Uterus (tissue), 4 donors: ENCODE results near the gene TNF. TPM values are rescaled to one million over a fixed set of nuclear protein-coding genes. Genes with fewer than 3 reads are reported as not detected.
"Not testable (repeated sequence)": the region's sequence is repeated elsewhere in the genome, so short reads cannot be mapped to it uniquely, and the experiment has no call there.

Source experiments
- DNase-seq, 2 donors: peaks; one replicate each; pipeline ENCODE4 v3.0.0-alpha.2; 2019 to 2020
- H3K27ac ChIP-seq, 2 donors: fragments of 200-600 bp; sonication (generic); 1 replicate in 1 of 2; 2 replicates in 1 of 2; pipeline ENCODE4 v1.5.1; 2016 to 2018
- H3K27me3 ChIP-seq, 2 donors: fragments of 200-600 bp; sonication (generic); one replicate each; pipeline ENCODE4 v1.5.1; 2018 to 2019; ENCODE audit warnings: control low read depth in 1 of 2
- H3K36me3 ChIP-seq, 2 donors: fragments of 200-600 bp; sonication (generic); one replicate each; pipeline ENCODE4 v1.5.1; 2019; ENCODE audit warnings: control low read depth in 1 of 2
- H3K4me1 ChIP-seq, 2 donors: fragments of 200-600 bp; sonication (generic); one replicate each; pipeline ENCODE4 v1.5.1; 2018 to 2019; ENCODE audit warnings: control low read depth in 1 of 2
- H3K4me3 ChIP-seq, 2 donors: fragments of 200-600 bp; sonication (generic); 1 replicate in 1 of 2; 2 replicates in 1 of 2; pipeline ENCODE4 v1.5.1; 2018 to 2019; ENCODE audit warnings: mild to moderate bottlenecking in 1 of 2
- H3K9me3 ChIP-seq, 2 donors: fragments of 200-600 bp; sonication (generic); one replicate each; pipeline ENCODE4 v1.5.1; 2019; ENCODE audit warnings: control low read depth in 1 of 2
- POLR2A ChIP-seq, 2 donors: fragments of 450-650 bp; IDR thresholded peaks; one replicate each; pipeline ENCODE4 v1.6.1; 2016; ENCODE audit warnings: antibody characterized with exemption in 2 of 2, mild to moderate bottlenecking in 1 of 2, moderate library complexity in 1 of 2
- intact Hi-C: fragments of 100-400 bp; cut with DNase I; formaldehyde crosslinking; loops from one replicate; pipeline ENCODE4 v1.15.1; 2023; ENCODE audit warnings: low total_unique reads
- total RNA-seq, 4 donors: library from RNA; depleted of rRNA in 3 of 4; stranded (reverse); fragments of >200 nt in 3 of 4; gene quantifications; one replicate each; pipeline versions ENCODE4 v1.1.0 to v1.2.4, GENCODE V29; 2014 to 2023
- TF ChIP-seq, protein P1 (sequence below), 4 experiments: fragments of 200-600 bp in 2 of 4; fragments of 450-650 bp in 2 of 4; sonication (generic) in 2 of 4; IDR thresholded peaks; one replicate each; pipeline ENCODE4 v1.5.1; 2016 to 2019; ENCODE audit warnings: antibody characterized with exemption in 4 of 4, mild to moderate bottlenecking in 2 of 4, moderate library complexity in 1 of 4
- donor health status: DM: yes; HTN: yes; CAD: no.

Gene TNF
- total RNA-seq, 4 donors from 2014 or later = 1.3 TPM; not detected in 3

DNA sequence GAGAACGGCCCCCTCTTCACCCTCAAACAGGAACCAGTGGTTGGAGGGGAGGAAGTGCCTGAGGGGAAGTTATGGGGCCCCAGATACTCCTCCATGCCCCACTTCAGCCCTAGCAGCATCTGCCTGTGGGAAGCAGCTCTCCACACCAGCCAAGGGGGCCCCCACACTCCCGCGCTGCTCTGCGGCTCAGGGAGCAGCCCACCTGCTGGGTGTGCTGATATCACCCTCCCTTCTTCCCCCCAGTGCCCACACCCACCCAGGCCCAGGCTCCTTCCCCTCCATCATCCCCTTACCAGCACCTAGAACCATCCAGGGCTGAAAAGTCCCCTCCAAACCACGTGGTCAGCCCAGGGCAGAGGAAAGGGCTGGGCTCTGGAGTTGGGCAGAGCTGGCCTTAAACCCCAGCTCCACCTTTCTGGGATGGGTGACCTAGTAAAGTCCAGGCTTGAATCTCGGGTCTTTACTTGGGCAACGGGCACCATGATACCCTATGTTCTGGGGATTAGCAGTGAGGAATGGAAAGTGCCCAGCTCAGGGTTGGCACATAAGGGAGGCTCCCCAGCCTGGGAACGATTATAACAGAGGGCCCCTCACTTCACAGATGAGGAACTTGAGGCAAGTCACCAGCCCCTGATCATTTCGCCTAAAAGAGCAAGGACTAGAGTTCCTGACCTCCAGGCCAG is 11.4 kb downstream of the TNF start:
- H3K27me3 ChIP-seq = no peaks in the 10 kb centered on the region
- H3K4me3 ChIP-seq = no peak overlapping the region
- no peak overlapping the region for H3K27ac ChIP-seq
- no peaks in the 10 kb centered on the region for H3K4me1 ChIP-seq
- no peak for DNase-seq
- H3K9me3 ChIP-seq = no peaks in the 10 kb centered on the region
- no peaks in the 10 kb centered on the region for H3K36me3 ChIP-seq
- intact Hi-C loops = no loop called here
- TF ChIP-seq, protein P1, sequence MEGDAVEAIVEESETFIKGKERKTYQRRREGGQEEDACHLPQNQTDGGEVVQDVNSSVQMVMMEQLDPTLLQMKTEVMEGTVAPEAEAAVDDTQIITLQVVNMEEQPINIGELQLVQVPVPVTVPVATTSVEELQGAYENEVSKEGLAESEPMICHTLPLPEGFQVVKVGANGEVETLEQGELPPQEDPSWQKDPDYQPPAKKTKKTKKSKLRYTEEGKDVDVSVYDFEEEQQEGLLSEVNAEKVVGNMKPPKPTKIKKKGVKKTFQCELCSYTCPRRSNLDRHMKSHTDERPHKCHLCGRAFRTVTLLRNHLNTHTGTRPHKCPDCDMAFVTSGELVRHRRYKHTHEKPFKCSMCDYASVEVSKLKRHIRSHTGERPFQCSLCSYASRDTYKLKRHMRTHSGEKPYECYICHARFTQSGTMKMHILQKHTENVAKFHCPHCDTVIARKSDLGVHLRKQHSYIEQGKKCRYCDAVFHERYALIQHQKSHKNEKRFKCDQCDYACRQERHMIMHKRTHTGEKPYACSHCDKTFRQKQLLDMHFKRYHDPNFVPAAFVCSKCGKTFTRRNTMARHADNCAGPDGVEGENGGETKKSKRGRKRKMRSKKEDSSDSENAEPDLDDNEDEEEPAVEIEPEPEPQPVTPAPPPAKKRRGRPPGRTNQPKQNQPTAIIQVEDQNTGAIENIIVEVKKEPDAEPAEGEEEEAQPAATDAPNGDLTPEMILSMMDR (IDR thresholded peaks at IDR 0.05) = no peak

DNA sequence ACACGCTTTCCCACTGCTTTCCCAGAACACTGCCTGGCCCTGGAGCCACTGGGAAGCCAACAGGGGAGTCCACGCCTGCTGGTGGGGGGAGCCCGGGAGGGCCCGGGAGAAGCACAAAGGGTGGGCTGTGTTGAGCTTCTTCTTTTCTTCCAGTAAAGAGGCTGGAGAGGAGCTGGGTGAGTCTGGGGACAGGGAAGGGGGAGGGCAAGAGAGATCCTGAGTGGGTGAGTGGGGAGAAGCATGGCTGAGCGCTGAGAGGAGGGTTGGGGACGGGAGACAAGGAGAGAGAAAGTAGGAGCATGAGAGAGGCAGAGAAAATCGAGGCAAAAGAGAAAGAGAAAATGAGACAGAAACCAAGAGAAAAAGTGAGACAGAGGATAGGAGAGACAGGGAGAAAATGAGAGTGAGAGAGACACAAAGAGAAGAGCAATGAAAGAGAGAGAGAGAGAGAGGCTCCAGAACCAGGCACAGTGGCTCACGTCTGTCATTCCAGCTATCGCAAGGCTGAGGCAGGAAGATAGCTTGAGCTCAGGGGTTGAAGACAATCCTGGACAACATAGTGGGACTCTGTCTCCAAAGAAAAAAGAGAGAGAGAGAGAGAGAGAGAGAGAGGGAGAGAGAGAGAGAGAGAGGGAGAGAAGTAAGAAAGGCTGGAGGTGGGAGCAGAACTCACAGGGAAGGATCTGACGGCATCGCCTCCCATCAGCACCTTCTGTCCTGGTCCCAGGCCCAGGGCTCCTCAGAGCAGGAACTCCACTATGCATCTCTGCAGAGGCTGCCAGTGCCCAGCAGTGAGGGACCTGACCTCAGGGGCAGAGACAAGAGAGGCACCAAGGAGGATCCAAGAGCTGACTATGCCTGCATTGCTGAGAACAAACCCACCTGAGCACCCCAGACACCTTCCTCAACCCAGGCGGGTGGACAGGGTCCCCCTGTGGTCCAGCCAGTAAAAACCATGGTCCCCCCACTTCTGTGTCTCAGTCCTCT is 12.7 kb downstream of the TNF start:
- no peak for TF ChIP-seq POLR2A (IDR thresholded peaks at IDR 0.05)
- TF ChIP-seq, protein P1 (IDR thresholded peaks at IDR 0.05) = no peak
- H3K4me3 ChIP-seq = no peak overlapping the region
- no peaks in the 10 kb centered on the region for H3K36me3 ChIP-seq
- H3K27me3 ChIP-seq = no peaks in the 10 kb centered on the region
- no peaks in the 10 kb centered on the region for H3K9me3 ChIP-seq
- intact Hi-C loops = no loop called here
- H3K27ac ChIP-seq = no peak overlapping the region
- no peak for DNase-seq
- H3K4me1 ChIP-seq = no peaks in the 10 kb centered on the region

DNA sequence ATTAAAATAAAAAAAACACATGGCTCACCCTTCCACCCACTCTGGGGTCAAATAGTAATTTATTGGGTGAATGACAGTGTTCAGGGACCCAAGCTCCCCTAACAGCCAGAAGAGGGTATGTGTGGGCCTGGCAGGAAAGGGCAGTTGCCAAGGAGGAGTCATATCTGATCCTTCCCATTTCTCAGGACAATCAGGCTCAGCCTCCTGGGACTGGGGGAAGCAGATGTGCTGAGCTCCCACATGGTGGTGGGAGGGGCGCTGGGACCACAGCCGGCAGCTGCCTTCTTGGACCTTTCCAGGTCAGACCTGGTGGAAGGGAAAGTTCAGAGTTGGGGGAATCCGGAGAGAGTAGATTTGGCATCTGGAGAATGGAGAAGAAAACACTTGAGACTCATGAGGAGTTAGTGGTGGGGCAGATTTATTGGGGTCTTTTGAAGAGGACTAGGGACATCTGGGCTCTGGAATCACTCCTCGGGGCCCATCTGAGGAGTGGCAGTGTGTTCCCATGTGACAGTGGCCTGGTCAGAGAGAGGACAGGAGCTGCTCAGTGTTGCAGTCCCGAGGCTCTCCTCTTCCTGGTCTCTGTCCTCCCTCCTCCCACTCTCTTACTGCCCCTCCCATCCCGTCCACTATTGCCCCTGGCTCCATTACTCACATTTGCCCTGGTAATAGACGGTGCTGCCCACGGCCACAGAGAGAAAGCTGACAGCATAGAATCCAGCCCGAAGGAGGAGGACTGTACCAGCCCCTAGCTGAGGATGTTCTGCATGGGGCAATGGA is 13.7 kb downstream of the TNF start:
- intact Hi-C loops = no loop called here
- no peak overlapping the region for H3K27ac ChIP-seq

DNA sequence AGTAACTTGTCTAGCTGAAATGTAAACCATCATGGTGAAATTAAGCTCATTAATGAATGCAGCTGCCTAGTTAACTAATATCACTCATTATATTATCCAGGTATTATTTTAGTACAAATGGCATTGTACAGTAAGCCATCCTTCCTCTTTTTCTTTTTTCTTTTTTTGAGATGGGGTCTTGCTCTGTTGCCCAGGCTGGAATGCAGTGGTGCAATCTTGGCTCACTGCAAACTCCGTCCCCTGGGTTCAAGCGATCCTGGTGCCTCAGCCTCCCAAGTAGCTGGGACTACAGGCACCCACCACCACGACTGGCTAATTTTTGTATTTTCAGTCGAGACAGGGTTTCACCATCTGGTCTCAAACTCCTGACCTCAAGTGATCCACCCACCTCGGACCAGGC is 15.3 kb downstream of the TNF start:
- H3K27ac ChIP-seq, H3K36me3 ChIP-seq, intact Hi-C loops: not testable (repeated sequence)

More for the DNA sequence above, 13.7 kb downstream of the TNF start:
- H3K4me1 ChIP-seq = no peaks in the 10 kb centered on the region
- no peaks in the 10 kb centered on the region for H3K27me3 ChIP-seq
- no peak overlapping the region for H3K4me3 ChIP-seq
- DNase-seq = no peak
- no peaks in the 10 kb centered on the region for H3K36me3 ChIP-seq
- no peak for TF ChIP-seq POLR2A (IDR thresholded peaks at IDR 0.05)
- TF ChIP-seq, protein P1 (IDR thresholded peaks at IDR 0.05) = no peak
- H3K9me3 ChIP-seq = no peaks in the 10 kb centered on the region

DNA sequence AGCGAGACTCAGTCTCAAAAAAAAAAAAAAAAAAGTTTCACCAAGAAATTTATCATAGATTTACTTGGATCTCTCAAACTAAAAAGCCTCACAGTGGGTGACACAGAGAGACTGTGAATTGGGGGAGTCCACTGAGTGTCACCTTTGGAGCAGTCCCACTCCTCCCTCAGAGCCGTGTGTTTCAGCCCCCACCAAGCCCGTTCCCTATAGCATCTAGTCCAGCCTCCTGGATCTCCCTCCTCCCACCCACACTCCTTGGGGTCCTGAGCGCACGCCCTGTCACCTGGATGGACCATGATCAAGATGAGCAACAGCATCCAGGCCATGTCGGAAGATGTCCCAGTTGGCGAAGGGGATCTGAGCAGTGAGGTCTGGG is 17.0 kb downstream of the TNF start:
- Histone ChIP-seq H3K9me3 (no peaks in the 10 kb centered on the region), H3K4me3 (no peak overlapping the region), H3K27ac (no peak overlapping the region), H3K27me3 (no peaks in the 10 kb centered on the region), H3K4me1 (no peaks in the 10 kb centered on the region), H3K36me3 (no peaks in the 10 kb centered on the region)
- intact Hi-C loops = no loop called here
- no peak for DNase-seq
- no peak for TF ChIP-seq POLR2A (IDR thresholded peaks at IDR 0.05)
- TF ChIP-seq, protein P1 (IDR thresholded peaks at IDR 0.05) = no peak

More for the DNA sequence above, 15.3 kb downstream of the TNF start:
- not testable (repeated sequence) for H3K4me3 ChIP-seq, H3K9me3 ChIP-seq, H3K27me3 ChIP-seq, DNase-seq, H3K4me1 ChIP-seq
